Endothelial cell of umbilical vein (primary cell): ENCODE data around the gene BBLN. TPM values are rescaled to one million over a fixed set of nuclear protein-coding genes. Genes with fewer than 3 reads are reported as not detected.

Source experiments
- BruUV-seq: library from RNA; stranded (reverse); fragments of 400-500 nt; replicated peaks from 2 replicates; lab custom pipeline; 2021; lab: Mats Ljungman, UMichigan
- CTCF ChIA-PET: fragments of 300-600, 350-600 bp; sonication (Branson Sonifier 250); formaldehyde crosslinking; loops from one replicate; lab custom pipeline; 2021; ENCODE audit warnings: antibody characterized with exemption, inconsistent platforms; lab: Charles Lee
- POLR2A ChIA-PET: fragments of 300-600, 350-600 bp; sonication (Branson Sonifier 250); formaldehyde crosslinking; loops from one replicate; lab custom pipeline; 2021; ENCODE audit warnings: antibody characterized with exemption, inconsistent platforms; lab: Charles Lee
- DNase-seq: peaks from one replicate; pipeline ENCODE4 v3.0.0-alpha.2; 2011; ENCODE audit warnings: low read depth, low spot score
- FAIRE-seq: peaks from 2 replicates; lab custom pipeline; 2011; peaks lifted over from hg19 to GRCh38; lab: Jason Lieb, UNC
- H2AFZ ChIP-seq: 2 replicates; pipeline ENCODE4 v1.6.0; 2012; ENCODE audit warnings: low read depth, low read length, control low read depth, inconsistent platforms
- H3K27ac ChIP-seq: 2 replicates; pipeline ENCODE4 v1.5.1; 2011; ENCODE audit warnings: low read depth, mild to moderate bottlenecking, control low read depth, low read length, moderate library complexity; ENCODE audit not compliant: insufficient read depth
- H3K27me3 ChIP-seq, 2 experiments: 2 replicates each; pipeline versions ENCODE4 v1.6.0 to v1.6.1; 2011; ENCODE audit warnings: low read length in 2 of 2, mixed read lengths in 1 of 2; ENCODE audit not compliant: control insufficient read depth in 2 of 2, insufficient read depth in 2 of 2
- H3K36me3 ChIP-seq, 2 experiments: 2 replicates in 1 of 2; 3 replicates in 1 of 2; pipeline ENCODE4 v1.5.1; 2011; ENCODE audit warnings: low read length in 2 of 2, mild to moderate bottlenecking in 1 of 2, moderate library complexity in 1 of 2; ENCODE audit not compliant: control insufficient read depth in 2 of 2, insufficient read depth in 2 of 2; ENCODE audit errors: extremely low read depth in 1 of 2
- H3K4me1 ChIP-seq: 3 replicates; pipeline ENCODE4 v1.5.1; 2011; ENCODE audit warnings: mild to moderate bottlenecking, low read length; ENCODE audit not compliant: control insufficient read depth, insufficient read depth; ENCODE audit errors: extremely low read depth
- H3K4me2 ChIP-seq: 2 replicates; pipeline ENCODE4 v1.6.1; 2011; ENCODE audit warnings: low read length, control low read depth, mixed read lengths; ENCODE audit not compliant: insufficient read depth
- H3K4me3 ChIP-seq, 3 experiments: fragments of 200-600 bp in 1 of 3; sonication (generic), shearing (Covaris generic) in 1 of 3; replicated peaks in 1 of 3; 2 replicates each; pipeline ENCODE4 v1.5.1; 2011 to 2016; ENCODE audit warnings: control low read depth in 3 of 3, low read length in 3 of 3, mild to moderate bottlenecking in 2 of 3, inconsistent platforms in 1 of 3, low read depth in 1 of 3, moderate library complexity in 1 of 3; ENCODE audit not compliant: insufficient read depth in 1 of 3
- H3K79me2 ChIP-seq: 2 replicates; pipeline ENCODE4 v1.6.0; 2012; ENCODE audit warnings: low read length, inconsistent platforms; ENCODE audit not compliant: control insufficient read depth, insufficient read depth
- H3K9ac ChIP-seq: replicated peaks from 2 replicates; pipeline ENCODE3; 2011; ENCODE audit warnings: low read length, control low read depth; ENCODE audit not compliant: insufficient read depth; ENCODE audit errors: extremely low read depth
- H3K9me1 ChIP-seq: replicated peaks from 3 replicates; pipeline ENCODE4 v1.6.0; 2011; ENCODE audit warnings: mild to moderate bottlenecking, low read length; ENCODE audit not compliant: control insufficient read depth, insufficient read depth; ENCODE audit errors: extremely low read depth
- H3K9me3 ChIP-seq: replicated peaks from 2 replicates; pipeline ENCODE4 v1.5.1; 2012; ENCODE audit warnings: low read length, inconsistent platforms; ENCODE audit not compliant: control insufficient read depth, insufficient read depth
- H4K20me1 ChIP-seq: replicated peaks from 2 replicates; pipeline ENCODE3; 2011; ENCODE audit warnings: mild to moderate bottlenecking, low read length; ENCODE audit not compliant: control insufficient read depth, insufficient read depth; ENCODE audit errors: extremely low read depth
- EZH2 ChIP-seq: IDR thresholded peaks from 2 replicates; pipeline ENCODE4 v1.6.1; 2012; ENCODE audit warnings: borderline replicate concordance, low read depth, mild to moderate bottlenecking, moderate library complexity, low read length, inconsistent platforms; ENCODE audit not compliant: severe bottlenecking
- FOS ChIP-seq: IDR thresholded peaks from 2 replicates; pipeline ENCODE4 v1.6.1; 2011; ENCODE audit warnings: mild to moderate bottlenecking, low read length, moderate library complexity, borderline replicate concordance; ENCODE audit not compliant: insufficient read depth
- GATA2 ChIP-seq: IDR thresholded peaks from 2 replicates; pipeline ENCODE4 v1.7.0; 2011; ENCODE audit warnings: low read depth, mild to moderate bottlenecking, moderate library complexity, mixed read lengths, low read length; ENCODE audit not compliant: insufficient read length, insufficient read depth
- JUN ChIP-seq: IDR thresholded peaks from 2 replicates; pipeline ENCODE4 v1.6.1; 2011; ENCODE audit warnings: borderline replicate concordance, low read depth; ENCODE audit not compliant: insufficient read length, insufficient read depth
- MYC ChIP-seq: IDR thresholded peaks from one replicate; pipeline ENCODE4 v1.6.1; 2011; ENCODE audit warnings: mild to moderate bottlenecking, low read depth, low read length
- POLR2A ChIP-seq: IDR thresholded peaks from 2 replicates; pipeline ENCODE4 v1.6.1; 2012; ENCODE audit warnings: low read depth, mild to moderate bottlenecking, control low read depth, low read length
- POLR2AphosphoS5 ChIP-seq: IDR thresholded peaks from 2 replicates; pipeline ENCODE4 v1.6.1; 2012; ENCODE audit warnings: low read depth, mild to moderate bottlenecking, control low read depth, low read length, moderate library complexity; ENCODE audit not compliant: insufficient read depth
- dilution Hi-C: fragments of 300-500 bp; cut with MboI; formaldehyde crosslinking; loops from one replicate; pipeline ENCODE4 v1.15.0; 2019; ENCODE audit warnings: low sequenced_read_pairs; ENCODE audit not compliant: extremely low pct_ligation_motif_present
- intact Hi-C: fragments of 100-400 bp; cut with micrococcal nuclease; formaldehyde crosslinking; loops from one replicate; pipeline ENCODE4 v1.10.0; 2022
- polyA plus RNA-seq, 4 experiments: library from polyadenylated mRNA; depleted of rRNA in 3 of 4; stranded (reverse) in 3 of 4; unstranded in 1 of 4; fragments of >200 nt; gene quantifications; 2 replicates each; pipeline versions ENCODE4 v1.2.1 to v1.2.3, GENCODE V29; 2011 to 2012; ENCODE audit warnings: missing spikeins in 1 of 4
- total RNA-seq: library from RNA; stranded (reverse); gene quantifications from 2 replicates; pipeline ENCODE4 v1.2.3, GENCODE V29; 2021
- TF ChIP-seq, protein P1 (sequence below): IDR thresholded peaks from 2 replicates; pipeline ENCODE4 v1.6.1; 2011; ENCODE audit not compliant: insufficient read depth, insufficient read length
- TF ChIP-seq, protein P2 (sequence below), 2 donors: IDR thresholded peaks; 1 replicate in 1 of 2; 2 replicates in 1 of 2; pipeline ENCODE4 v1.5.1; 2011; ENCODE audit warnings: low read length in 2 of 2, mild to moderate bottlenecking in 2 of 2, moderate library complexity in 2 of 2, control low read depth in 1 of 2, inconsistent platforms in 1 of 2, low read depth in 1 of 2; ENCODE audit not compliant: insufficient read depth in 1 of 2; ENCODE audit errors: extremely low read depth in 1 of 2

BBLN gene
- total and polyA plus RNA-seq, 2 donors (not counting 3 experiments of a cell fraction or from before 2014, with no cell fraction given): 51.0 to 124 TPM

DNA sequence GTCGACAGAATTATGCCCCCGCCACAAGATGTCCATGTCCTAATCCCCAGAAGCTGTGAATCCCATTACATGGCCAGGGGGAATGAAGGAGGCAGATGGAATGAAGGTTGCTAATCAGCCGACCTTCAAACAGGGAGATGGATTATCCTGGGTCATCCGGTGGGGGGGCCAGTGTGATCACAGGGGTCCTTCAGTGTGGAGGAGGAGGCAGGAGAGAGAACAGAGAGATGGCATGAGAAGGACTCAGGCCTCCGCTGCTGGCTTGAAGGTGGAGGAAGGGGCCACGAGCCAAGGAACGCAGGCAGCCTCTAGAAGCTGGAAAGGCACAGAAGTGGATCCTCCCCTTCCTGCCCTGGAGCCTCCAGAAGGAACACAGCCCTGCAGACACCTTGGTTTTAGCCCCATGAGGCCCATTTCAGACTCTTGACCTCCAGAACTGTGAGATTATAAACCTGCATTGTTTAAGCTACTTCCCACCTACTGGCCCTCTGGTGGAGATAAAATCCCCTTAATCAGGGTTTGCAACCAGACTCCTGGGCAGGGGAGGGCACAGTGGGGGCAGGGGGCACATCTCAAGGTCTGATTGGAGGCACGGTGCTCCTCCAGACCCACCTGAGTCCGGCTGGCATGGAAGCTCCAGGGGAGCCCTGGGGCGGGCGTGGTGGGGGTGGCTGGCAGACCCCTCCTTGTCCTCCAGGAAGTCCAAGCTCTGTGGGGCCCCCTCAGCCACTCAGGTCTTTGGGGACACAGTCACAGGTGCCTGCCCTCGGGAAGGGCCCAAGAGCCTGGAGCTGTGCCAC is 46.3 kb upstream of the BBLN start:
- Histone ChIP-seq H3K27ac (no peak overlapping the region), H3K4me2 (no peak overlapping the region), H3K79me2 (no peaks in the 10 kb centered on the region), H3K4me1 (no peaks in the 10 kb centered on the region), H3K9me1 (no peaks in the 10 kb centered on the region), H3K9me3 (no peaks in the 10 kb centered on the region), H3K27me3 (no peaks in the 10 kb centered on the region), H3K4me3 (no peak overlapping the region), H3K9ac (no peak overlapping the region), H3K36me3 (no peaks in the 10 kb centered on the region), H4K20me1 (no peaks in the 10 kb centered on the region), H2AFZ (no peak overlapping the region)
- FAIRE-seq: no peak
- CTCF ChIA-PET: interaction anchor here (2.8 kb wide), 1 partner anchor 11 kb away, joined by 12 read pairs; no protein-coding TSS in a partner anchor
- intact Hi-C loops (no loop called here), dilution Hi-C loops (no loop called here)
- no peak for DNase-seq
- POLR2A ChIA-PET: interaction anchor here (0.6 kb wide), 1 partner anchor 13 kb away, joined by 3 read pairs; no protein-coding TSS in a partner anchor
- TF ChIP-seq EZH2 (no peak), JUN (no peak), POLR2A (no peak), GATA2 (no peak), POLR2AphosphoS5 (no peak), MYC (no peak), FOS (no peak)
- TF ChIP-seq, protein P1, sequence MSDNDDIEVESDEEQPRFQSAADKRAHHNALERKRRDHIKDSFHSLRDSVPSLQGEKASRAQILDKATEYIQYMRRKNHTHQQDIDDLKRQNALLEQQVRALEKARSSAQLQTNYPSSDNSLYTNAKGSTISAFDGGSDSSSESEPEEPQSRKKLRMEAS: no peak
- TF ChIP-seq, protein P2, sequence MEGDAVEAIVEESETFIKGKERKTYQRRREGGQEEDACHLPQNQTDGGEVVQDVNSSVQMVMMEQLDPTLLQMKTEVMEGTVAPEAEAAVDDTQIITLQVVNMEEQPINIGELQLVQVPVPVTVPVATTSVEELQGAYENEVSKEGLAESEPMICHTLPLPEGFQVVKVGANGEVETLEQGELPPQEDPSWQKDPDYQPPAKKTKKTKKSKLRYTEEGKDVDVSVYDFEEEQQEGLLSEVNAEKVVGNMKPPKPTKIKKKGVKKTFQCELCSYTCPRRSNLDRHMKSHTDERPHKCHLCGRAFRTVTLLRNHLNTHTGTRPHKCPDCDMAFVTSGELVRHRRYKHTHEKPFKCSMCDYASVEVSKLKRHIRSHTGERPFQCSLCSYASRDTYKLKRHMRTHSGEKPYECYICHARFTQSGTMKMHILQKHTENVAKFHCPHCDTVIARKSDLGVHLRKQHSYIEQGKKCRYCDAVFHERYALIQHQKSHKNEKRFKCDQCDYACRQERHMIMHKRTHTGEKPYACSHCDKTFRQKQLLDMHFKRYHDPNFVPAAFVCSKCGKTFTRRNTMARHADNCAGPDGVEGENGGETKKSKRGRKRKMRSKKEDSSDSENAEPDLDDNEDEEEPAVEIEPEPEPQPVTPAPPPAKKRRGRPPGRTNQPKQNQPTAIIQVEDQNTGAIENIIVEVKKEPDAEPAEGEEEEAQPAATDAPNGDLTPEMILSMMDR (IDR thresholded peaks at IDR 0.05; ENCODE audit: extremely low read depth in 1 of 2, insufficient read depth in 1 of 2, low read depth in 1 of 2, low read length in 2 of 2): no peak
- BruUV-seq: no TSS peak
